ENCODE measurements around the gene ATP8A2. TPM values are rescaled to one million over a fixed set of nuclear protein-coding genes. Genes with fewer than 3 reads are reported as not detected.

ATP8A2 gene
- total and polyA plus RNA-seq, 4 donors: 0.01 to 0.08 (median 0.05) TPM; not detected in 1

- WGBS: 80% methylated on average over 7 of the region's 7 CpGs
- DNase-seq (ENCODE audit: low spot score): no peak
- no peaks in the 10 kb centered on the region for H3K36me3 ChIP-seq (ENCODE audit: control insufficient read depth in 4 of 4, insufficient read depth in 3 of 4, low read depth in 1 of 4, low read length in 3 of 4)
- no peaks in the 10 kb centered on the region for H3K4me1 ChIP-seq (ENCODE audit: control insufficient read depth in 4 of 4, insufficient read depth in 4 of 4, low read length in 3 of 4)
- H3K27me3 ChIP-seq (ENCODE audit: control insufficient read depth in 4 of 4, insufficient read depth in 4 of 4, low read length in 3 of 4): peaks cover 0 to 6% (median 0%) of the 10 kb centered on the region in 4 donors
- TF ChIP-seq MAX (IDR thresholded peaks at IDR 0.05): no peak
- no peak for TF ChIP-seq EGR1 (IDR thresholded peaks at IDR 0.05; ENCODE audit: low read depth in 2 of 2)
- no peak for TF ChIP-seq JUND (IDR thresholded peaks at IDR 0.05)
- no peak for TF ChIP-seq GABPA (IDR thresholded peaks at IDR 0.05 in 1 of 2, conservative IDR thresholded peaks at IDR 0.05 in 1 of 2)
- TF ChIP-seq FOXA2 (IDR thresholded peaks at IDR 0.05): no peak
- no peak for TF ChIP-seq HNF4A (conservative IDR thresholded peaks at IDR 0.05)
- no peak for TF ChIP-seq RXRA (IDR thresholded peaks at IDR 0.05)
- no peak for TF ChIP-seq FOXA1 (IDR thresholded peaks at IDR 0.05)
- no peak for TF ChIP-seq ZBTB33 (IDR thresholded peaks at IDR 0.05)
- no peak for TF ChIP-seq TAF1 (conservative IDR thresholded peaks at IDR 0.05)
- TF ChIP-seq REST (IDR thresholded peaks at IDR 0.05): no peak
- no peak for TF ChIP-seq CTCF (IDR thresholded peaks at IDR 0.05; ENCODE audit: low read depth, low read length, missing input control)
- TF ChIP-seq ATF3 (IDR thresholded peaks at IDR 0.05): no peak
- TF ChIP-seq SP1 (IDR thresholded peaks at IDR 0.05): no peak
- no peak for TF ChIP-seq NR2F2 (IDR thresholded peaks at IDR 0.05)
- no peak for TF ChIP-seq RAD21 (IDR thresholded peaks at IDR 0.05)
- TF ChIP-seq HNF4G (IDR thresholded peaks at IDR 0.05): no peak
- TF ChIP-seq YY1 (IDR thresholded peaks at IDR 0.05): no peak
- H3K27ac ChIP-seq (ENCODE audit: low read depth in 1 of 2, low read length in 2 of 2): no peak overlapping the region
- H3K9ac ChIP-seq (ENCODE audit: low read depth in 1 of 2, low read length in 2 of 2): no peak overlapping the region
- no peaks in the 10 kb centered on the region for H3K9me3 ChIP-seq (ENCODE audit: control insufficient read depth in 4 of 4, low read length in 3 of 4)
- no peak overlapping the region for H3K4me3 ChIP-seq (ENCODE audit: low read depth in 1 of 3, low read length in 3 of 3)
Observed at GRCh38 chr13:25401958-25402357, 30.2 kb downstream of the ATP8A2 start.

Data from liver (tissue), 9 donors.